HG02840 (cell line): ENCODE measurements around the gene FBXO30.

Source experiments
- ATAC-seq: cut with Tn5 transposase; IDR thresholded peaks from one replicate; pipeline ENCODE4 v1.9.1; 2021; ENCODE audit warnings: mild to moderate bottlenecking, moderate library complexity, moderate number of reproducible peaks; ENCODE audit not compliant: unreplicated experiment, low FRiP score

FBXO30 gene, protein sequence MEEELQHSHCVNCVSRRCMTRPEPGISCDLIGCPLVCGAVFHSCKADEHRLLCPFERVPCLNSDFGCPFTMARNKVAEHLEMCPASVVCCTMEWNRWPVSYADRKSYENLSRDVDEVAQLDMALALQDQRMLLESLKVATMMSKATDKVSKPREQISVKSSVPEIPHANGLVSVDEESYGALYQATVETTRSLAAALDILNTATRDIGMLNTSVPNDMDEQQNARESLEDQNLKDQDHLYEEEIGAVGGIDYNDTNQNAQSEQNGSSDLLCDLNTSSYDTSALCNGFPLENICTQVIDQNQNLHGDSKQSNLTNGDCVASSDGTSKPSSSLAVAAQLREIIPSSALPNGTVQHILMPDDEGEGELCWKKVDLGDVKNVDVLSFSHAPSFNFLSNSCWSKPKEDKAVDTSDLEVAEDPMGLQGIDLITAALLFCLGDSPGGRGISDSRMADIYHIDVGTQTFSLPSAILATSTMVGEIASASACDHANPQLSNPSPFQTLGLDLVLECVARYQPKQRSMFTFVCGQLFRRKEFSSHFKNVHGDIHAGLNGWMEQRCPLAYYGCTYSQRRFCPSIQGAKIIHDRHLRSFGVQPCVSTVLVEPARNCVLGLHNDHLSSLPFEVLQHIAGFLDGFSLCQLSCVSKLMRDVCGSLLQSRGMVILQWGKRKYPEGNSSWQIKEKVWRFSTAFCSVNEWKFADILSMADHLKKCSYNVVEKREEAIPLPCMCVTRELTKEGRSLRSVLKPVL

DNA sequence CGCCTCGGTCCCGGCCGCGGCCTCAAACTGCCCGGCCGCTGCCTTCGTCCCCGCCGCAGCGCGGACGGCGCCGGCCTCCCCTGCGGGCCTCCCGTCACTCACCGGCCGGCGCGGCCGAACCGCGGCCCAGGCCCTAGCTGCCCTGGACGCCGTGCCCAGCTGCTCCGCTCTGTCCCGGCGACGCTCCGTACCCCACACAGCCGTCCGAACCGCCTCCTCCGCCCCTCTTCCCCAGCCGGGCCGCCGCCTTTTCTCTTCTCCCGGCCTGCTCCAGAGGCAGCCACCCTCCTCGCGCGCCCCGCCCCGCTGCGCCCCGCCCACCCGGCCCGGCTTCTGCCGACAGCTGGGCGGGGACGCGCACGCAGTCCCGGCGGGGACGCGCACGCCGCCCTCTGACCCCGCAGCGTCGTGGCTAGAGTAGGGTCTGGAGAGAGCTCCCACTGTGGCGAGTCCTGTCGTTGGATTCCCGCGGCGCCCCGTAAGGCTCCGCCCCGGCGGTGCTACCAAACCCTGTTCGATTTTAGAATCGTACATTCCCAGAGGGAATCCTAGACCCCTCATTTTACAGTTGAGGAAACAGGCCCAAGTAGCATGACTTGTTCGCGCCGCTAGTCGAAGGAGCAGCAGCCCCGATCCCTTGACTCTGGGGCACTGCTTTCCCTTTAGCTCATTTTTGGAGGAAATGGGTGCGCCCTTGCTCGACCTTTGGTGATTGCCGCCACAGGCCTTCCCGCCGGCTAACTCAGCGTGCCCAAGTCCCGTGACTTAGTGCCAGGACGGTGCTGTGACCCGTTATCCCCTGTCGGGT lies at the start of gene FBXO30:
FBXO30 (minus strand) TSS at position 295 of the 808 bp plus-strand sequence. CDS start 8,390 bp downstream, outside the sequence.
- ATAC-seq, result peak; percentile 76

DNA sequence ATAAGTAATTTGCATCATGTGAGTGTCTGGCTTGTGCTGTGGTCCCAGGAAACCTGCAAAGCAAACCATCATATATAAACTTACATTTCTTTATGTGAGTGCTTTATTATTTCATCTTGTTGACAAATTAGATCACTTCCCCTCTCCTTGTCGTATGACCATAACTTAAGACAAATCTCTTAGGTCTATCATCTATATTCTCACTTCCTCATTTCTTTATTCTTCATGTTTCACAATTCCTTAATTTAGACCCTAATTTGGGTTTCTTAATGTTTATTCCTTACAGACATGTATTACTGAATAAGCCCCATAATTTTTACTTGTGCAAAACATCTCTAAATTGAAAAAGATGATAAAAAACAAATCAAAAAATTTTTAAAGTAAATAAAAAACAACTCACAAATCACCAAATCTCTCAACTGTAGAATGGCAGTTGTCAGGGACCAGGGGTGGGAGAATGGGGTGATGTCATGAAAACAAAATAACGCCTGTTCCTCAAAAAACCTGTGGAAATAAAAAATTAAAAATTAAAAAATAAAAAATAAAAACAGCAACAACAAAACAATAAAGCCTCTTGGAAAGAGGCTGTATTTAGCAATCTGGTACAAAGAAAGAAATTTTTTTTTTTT lies 49.5 kb upstream of the FBXO30 start:
- ATAC-seq, result peak; percentile 33

DNA sequence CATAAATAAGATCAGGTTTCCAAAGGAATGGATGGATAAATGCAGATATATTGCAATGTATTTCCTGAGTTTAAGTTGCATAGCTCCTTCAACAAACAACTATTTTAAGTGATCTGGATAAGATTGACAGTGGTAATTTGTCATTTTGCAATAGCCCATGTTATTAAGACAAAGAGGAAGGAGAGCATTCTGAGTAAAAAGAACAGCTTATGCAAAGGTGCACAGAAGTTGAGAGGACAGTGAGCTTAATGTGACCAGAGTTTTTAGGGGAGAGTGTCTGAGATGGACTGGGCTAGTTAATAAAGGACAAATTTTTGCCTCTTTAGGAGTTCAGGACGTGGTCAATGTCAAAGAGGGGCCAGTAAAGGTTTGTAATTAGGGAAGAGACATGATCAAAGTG lies 48.8 kb upstream of the FBXO30 start:
- ATAC-seq, result no peak

DNA sequence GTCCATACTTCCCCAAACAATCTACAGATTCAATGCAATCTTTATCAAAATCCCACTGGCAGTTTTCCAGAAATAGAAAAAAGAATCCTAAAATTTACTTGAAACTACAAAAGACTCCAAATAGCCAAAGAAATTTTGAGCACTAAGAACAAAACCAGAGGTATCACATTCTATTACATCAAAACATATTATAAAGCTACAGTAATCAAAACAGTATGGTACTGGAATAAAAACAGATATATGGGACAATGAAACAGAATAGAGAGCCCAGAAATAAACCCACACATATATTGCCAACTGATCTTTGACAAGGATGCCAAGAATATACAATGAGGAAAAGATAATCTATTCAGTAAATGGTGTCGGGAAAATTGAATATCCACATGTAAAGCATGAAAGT lies 46.0 kb upstream of the FBXO30 start:
- ATAC-seq, result no peak

DNA sequence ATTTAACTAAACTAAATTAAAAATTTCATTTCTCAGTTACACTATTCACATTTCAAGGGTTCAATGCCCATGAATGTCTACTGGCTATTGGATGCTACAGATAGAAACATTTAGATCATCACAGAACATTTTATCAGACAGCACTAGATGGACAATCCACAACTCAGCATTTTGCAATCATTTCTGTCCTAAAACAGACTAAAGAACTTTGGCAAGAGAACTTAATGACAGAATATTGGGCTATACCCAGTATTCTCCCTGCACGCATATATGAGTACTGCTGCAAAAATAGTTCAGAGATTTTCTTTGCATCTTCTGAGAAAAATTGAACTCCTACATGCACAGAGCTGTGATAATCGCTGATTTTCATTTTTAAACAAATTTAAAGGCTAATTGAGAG lies 36.1 kb upstream of the FBXO30 start:
- no peak for ATAC-seq

DNA sequence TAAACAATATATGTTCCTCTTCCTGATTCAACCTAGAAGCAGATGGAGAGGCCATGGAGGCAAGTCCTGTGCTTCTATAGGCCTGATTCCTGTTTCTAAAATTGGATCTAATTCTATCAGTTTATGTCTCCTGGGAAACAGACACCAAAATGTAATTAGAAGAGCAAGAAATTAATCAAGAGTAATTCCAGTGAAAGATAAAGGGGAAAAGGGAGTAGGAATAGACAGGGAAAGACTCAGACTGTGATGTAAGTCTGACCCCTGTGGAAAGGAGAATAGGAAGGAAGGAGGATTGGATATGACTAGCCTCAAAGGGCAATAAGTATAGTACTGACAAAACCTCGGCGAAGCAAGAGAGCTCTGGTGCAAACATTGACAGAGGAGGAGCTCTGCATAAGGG lies 33.9 kb upstream of the FBXO30 start:
- no peak for ATAC-seq

DNA sequence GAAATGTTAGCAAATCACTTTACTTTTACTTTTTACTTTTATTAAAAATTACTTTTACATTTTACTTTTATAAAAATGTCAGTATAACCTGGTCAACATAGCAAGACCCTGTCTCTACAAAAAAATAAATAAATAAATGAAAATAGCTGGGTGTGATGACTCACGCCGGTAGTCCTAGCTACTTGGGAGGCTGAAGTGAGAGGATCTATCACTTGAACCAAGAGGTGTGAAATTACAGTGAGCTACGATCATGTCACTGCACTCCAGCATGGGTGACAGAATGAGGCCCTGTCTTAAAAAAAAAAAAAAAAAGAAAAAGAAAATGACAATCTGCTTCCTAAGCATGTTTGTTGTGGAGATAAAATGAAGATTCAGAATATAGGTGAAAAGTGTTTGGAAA lies 31.0 kb upstream of the FBXO30 start:
- ATAC-seq, result no peak

DNA sequence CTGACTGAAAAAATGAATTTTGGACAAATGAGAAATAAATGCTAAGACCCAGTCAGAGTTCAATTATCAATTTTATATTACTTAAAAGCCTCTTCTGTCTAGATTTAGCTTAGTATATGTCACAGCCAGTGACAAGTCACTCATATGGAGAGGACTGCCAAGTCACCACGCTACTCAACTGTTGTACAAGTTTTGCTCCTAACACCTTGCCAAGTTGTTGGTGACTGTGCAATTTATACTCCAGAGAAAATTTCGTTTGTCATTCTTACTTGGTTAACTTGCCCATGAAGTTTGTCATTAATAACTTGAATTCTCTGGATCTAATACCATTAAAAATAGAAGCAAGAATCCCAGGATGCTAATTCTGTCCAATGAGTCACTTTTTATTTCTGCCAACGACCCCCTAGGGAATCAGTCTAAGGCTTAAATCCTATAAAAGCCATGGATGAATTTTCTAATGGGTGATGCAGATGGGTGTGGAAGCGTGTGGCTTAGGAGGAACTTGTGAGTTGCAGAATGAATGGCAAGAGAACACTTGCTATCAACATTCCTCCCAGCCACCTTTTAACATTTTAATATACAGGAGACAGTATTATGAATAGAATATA lies 30.4 kb upstream of the FBXO30 start:
- ATAC-seq, result no peak

DNA sequence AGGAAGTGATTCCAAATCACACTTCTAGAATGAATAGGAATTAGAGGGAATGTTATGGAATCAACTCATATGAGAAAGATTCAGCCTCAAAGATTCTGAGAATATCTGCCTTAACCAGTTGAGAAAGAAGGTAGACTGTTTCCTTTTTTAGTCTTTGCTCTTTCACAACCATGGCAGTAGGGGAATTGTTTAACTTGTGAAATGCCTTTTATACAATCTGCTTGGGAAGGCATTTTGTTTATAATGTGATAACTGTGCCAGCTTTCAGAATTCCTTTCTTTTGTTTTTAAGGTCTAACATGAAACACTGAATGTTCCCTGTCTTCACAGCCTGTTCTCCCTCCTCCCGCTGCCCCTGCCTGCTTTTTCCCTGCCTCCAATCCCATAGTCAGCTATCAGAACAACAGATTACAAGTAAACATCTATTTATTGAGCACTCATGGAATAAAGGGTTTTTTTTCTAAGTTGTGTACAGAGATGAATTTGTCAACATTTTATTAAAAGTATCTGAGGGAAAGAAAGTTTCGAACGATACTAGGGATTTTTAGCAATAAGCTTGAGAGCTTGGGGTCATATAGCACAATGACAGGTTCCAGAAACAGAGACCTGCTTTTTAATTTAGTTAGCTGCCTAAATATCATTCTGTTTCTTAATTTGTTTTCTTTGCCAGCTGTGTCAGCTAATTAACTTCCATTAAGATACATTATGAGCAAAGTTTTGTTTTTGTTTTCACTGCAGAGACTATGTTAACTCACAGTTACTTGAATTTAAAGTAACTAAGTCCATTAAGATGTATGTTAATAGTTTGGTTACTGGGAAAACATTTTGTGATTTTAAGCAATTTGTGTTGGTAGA lies 28.3 kb upstream of the FBXO30 start:
- ATAC-seq, result no peak

DNA sequence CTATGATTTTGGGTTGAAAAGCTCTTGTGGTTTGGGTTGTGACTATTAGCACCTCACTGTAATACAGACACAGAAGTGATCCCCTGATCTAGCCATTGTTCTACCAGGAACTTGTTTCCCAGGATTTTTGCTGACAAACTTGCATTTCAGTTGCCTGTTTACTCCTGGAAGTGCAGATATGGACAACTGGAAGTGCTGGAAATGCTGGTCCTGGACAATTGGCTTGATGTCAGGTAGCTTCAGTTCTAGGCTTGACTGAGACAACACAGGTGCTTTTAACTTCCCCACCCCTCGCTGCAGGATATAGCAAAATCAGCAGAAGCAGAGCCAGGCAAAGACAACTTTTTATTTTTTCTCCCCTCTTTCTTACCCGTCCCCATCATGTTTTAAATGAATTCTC lies 27.1 kb upstream of the FBXO30 start:
- no peak for ATAC-seq

DNA sequence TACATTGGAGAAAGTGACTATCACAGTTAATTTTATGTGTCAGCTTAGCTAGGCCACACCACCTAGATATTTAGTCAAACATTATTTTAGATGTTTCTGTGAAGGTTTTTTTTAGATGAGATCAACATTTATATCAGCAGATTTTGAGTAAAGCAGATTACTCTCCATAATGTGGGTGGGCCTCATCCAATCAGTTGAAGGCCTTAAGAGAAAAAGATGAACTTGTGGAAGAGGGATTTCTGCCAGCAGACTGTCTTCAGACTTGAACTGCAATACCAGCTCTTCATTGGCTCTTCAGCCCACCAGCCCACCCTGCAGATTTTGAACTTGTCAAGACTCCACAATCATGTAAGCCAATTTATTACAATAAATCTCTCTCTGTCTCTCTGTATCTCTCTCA lies 25.1 kb upstream of the FBXO30 start:
- no peak for ATAC-seq

DNA sequence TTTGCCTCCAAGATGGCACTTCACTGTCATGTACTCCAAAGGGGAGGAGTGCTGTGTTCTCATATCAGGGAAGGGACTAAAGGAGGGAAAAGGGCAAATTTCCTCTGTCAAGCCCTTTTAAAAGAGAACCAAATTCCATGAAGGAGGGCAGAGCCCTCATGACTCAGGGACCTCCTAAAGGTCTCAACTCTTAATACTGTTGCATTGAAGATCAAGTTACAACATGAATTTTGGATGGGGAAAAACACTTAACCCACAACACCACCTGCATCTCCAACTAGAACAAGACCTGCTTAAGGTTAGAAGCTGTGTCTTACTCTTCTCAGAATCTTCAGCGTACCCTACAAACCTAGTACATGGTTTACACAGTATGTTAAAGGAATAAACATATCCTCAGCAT lies 23.7 kb upstream of the FBXO30 start:
- ATAC-seq, result no peak

DNA sequence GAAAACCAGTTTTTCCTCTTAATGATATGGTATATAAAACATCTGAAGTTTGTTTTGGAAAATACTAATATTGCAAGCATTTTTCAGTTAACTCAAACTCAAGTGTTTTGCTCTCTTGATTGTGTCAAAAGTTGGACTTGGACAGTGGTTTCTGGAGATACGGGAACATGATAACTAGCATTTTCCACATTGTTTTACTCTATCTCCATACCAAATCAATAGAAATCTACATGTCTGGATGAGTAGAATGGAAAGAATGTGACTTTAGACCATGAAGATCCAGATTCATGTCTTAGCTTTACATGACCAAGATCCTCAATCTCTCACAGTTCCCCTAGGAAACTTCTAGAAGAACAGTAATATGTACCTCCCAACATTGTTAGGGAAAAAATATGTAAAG lies 22.2 kb upstream of the FBXO30 start:
- no peak for ATAC-seq

DNA sequence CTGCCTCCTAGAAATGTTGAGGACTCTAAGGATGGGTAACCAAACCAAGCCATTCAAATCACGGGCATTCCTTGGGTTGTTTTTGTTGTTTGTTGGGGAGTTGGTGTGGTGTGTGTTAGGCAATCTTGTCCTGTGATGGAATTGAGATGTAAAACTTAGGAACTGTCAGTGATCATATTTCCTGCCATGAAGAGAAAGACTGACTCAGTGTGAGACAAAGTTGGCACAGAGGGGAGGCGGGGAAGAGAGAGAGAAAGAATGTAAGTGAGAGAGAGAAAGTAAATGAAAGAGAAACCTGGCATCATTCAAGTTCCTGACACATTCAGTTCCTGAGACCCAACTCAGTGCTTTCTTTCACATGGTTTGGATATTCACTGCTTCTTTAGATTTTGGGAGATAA lies 21.6 kb upstream of the FBXO30 start:
- no peak for ATAC-seq

DNA sequence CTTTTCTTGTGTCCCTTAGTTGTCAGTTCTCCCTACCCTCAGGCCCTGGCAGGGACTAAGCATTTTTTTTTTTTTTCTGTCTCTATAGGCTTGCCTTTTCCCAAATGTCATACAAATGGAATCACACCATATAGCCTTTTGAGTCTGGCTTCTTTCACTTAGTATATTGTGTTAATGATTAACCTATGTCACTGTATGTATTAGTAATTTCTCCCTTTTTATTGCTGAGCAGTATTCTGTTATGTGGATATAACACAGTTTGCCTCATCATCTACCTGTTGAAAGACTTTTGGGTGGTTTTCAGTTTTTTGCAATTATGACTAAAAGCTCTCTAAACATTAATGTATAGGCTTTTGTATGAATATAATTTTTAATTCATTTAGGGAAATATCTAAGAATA lies 16.0 kb upstream of the FBXO30 start:
- ATAC-seq, result no peak

DNA sequence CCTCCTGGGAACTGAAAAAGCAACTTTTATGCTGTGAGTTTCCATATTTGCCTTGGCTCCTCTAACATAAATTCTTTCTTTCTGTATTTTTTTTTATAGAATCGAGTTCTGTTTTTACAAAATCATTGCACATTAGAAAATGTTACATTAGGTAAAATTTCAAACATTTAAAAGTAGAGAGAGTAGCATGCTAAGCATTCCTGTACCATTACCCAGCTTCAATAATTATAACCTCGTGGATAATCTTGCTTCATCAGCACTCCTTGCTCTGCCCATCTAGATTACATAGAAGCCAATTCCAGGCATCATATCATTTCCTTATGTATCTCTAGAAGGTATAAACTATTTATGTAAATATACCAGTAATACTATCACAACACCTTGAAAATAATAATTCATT lies 15.4 kb upstream of the FBXO30 start:
- ATAC-seq, result no peak

DNA sequence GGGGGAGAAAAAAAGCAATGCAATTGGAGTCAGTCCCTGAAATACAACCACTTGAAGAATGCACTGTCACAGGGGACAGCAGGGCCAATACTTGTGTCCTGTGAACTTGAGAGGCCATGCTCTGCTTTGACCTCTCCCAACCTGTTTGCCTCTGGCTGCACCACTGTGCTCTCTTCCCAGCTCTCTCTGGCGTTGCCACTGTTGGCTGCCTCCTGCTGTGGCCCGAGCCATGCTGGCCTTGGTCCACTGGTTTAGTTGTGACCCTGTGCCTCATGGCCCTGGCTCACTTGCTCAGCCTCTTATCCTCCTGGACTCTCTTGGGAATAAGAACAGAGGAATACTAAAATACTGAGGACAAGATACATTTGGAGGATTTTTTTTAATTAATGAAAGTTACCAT lies 14.5 kb upstream of the FBXO30 start:
- no peak for ATAC-seq

DNA sequence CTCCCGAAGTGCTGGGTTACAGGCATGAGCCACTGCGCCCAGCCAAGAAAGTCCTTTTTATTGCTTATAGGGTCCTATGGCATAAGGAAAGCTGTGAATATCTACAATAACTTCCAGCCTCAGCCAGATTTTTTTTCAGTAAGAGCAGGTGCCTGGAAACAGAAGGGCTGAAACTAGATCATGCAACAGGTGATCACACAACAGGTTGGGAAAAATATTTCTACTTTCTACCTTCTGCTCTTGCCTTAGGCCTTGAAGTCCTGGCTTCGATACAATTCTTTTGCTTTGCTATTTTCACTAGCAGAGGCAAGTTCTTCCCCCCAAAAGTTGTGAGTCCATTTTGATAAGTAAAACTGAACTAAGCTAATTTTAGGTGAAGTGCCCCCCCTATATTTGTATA lies 9.7 kb upstream of the FBXO30 start:
- no peak for ATAC-seq

DNA sequence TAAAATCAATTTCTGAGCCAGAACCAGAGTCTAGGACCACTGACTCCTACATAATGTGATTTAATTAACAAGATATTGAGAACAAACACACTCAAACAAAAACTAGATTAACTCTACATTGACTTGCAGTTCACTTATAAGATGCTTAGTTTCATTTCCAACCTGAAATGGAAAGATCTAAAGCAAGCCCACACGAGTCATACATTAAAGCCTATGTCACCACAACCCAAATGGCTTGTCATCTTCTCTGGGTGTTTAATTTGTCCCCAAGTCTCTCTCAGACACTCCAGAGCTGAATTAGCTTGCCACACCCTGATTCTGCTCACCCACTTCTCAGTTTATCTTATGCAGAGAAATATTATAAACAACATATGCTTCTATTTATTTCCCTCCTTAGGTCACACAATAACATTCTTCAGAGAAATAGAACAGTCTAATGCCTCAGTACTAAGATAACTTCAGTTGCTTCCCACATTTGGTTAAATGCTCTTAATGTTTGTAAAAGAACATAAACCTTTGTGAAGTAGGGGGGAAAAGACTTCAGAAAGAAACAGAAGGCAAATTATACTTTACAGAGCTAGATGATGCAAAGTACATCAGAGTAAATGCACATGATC lies 8.8 kb upstream of the FBXO30 start:
- ATAC-seq, result no peak
